ENCODE results near the gene CEND1.
A peak's percentile ranks its signal among the peaks of the same experiment; 100 is the strongest.

Gene CEND1

GRCh38 chr11:827146-827896 is 37.4 kb upstream of the CEND1 start:
- no peak for DNase-seq (ENCODE audit: low spot score)

- no peak for DNase-seq (ENCODE audit: low spot score)
Measured at GRCh38 chr11:826836-827145, 36.9 kb upstream of the CEND1 start.

DNA sequence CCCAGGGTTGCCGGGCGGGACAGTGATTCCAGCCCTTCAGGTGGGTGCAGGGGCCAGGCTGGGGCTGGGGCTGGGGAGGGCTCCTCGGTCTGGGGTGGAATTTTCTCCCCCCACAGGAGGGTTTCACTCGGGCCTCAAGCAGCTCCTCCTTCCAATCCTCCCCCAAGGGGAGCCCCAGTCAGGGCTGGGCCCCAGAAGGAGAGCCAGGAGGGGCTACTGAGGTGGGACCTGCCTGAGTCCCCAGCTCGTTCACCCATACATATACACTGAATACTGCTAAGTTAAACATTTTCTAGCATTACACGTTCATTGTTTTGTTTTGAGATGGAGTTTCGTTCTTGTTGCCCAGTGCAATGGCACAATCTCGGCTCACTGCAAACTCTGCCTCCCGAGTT is 36.3 kb upstream of the CEND1 start:
- no peak for DNase-seq (ENCODE audit: low spot score)

DNA sequence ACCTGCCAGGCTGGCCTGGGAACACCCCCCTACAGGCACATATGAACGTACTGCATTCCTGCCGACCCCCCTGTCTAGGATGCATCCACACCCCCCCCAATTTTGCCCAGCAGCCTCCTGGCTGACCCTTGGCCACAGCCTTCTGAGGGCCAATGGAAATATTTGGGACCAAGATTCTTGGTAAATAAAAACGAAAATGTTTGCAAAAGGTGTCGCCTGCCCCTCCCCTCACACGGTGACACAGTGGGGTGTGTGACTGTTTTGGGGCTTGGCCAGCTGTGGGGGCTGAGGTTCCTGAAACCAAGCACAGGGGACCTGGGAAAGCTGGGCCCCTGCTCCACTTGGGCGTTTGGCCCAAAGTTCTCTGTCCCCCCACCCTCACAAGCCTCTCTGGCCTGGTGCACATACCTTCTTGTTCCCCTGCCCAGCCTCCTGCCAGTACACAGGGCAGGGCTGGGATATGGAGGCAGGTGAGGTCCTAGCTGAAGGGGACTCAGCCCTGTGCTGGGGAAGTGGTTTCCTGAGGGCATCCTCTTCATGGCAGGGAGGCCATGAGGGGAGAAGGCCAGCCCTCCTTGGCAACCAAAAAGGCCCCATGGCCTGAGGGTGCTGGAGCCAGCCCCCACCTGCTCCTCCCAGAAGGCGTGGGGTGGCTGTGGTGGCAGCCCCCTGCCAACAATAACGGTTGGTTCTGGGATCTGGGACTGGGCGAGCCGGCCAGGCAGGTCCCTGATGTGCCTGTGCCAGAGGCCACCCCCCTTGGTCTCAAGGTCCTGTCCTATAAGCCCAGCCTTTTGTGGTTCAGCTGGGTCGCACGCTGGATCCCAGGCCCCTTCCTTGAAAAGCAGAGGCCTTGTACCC is 35.7 kb upstream of the CEND1 start:
- DNase-seq (ENCODE audit: low spot score), result no peak

GRCh38 chr11:824942-825341 is 35.1 kb upstream of the CEND1 start:
- no peak for DNase-seq (ENCODE audit: low spot score)

GRCh38 chr11:824292-824880 is 34.5 kb upstream of the CEND1 start:
- no peak for DNase-seq (ENCODE audit: low spot score)

DNA sequence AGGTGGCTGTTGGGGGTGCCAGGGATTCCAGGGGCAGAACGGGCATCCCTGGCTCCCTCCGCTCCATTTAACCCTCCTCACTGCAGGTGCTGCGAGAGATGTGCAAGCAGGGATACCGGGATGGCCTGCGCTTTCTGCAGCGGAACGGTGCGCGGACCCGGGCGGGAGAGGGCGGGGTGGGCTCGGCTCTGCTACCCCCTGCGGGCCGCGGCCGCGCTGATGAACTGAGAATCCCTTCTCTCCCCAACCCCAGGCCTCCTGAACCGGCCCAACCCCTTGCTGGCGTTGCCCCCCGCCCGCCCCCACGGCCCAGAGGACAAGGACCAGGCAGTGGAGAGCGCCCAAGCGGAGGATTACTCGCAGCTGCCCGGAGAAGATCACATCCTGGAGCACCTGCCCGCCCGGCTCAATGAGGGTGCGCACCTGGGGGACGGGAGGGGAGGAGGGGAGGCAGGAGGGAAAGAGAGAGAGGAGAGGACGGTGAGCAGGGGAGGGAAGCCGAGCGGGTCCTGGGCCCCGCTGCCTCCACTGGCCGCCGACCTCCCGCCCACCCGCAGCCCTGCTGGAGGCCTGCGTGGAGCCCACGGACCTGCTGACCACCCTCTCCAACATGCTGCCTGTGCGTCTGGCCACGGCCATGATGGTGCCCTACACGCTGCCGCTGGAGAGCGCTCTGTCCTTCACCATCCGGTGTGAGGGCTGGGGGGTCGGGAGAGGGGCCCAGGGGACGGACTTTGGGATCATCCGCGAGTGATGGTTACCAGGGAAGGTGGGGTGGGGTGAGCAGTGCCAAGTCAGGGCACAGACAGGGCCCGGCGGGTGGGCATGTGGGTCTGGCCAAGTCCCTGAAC is 33.8 kb upstream of the CEND1 start:
- no peak for DNase-seq (ENCODE audit: low spot score)

DNA sequence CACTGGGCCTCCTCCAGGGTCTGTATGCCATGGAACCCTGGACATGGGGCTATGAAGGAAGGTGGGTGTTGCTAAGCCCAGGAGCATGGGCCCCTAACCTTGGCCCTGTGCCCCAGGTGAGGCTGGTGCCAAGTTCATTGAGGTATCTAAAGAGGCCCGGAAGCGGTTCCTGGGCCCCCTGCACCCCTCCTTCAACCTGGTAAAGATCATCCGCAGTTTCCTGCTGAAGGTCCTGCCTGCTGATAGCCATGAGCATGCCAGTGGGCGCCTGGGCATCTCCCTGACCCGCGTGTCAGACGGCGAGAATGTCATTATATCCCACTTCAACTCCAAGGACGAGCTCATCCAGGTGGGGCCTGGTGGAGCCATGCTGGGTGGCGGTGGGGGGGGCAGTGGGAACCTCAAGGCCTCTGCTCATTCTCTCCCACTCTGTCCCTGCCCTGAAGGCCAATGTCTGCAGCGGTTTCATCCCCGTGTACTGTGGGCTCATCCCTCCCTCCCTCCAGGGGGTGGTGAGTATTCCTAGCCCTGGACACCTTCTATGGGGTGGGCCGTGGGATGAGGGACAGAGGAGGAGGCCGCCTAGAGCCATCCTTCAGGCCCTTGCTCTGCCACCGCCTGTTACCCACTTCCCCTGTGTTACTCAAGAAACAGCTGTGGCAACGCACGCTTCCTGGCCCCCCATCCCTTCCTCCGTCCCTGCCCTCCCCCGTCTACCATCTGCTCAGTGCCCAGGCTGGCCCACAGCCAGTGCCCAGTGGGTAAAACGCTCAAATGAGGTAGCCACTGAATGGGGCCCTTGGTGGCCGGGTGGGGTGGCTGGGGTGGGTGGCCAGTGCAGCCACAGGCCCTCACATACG is 31.9 kb upstream of the CEND1 start:
- DNase-seq (ENCODE audit: low spot score), result no peak

DNA sequence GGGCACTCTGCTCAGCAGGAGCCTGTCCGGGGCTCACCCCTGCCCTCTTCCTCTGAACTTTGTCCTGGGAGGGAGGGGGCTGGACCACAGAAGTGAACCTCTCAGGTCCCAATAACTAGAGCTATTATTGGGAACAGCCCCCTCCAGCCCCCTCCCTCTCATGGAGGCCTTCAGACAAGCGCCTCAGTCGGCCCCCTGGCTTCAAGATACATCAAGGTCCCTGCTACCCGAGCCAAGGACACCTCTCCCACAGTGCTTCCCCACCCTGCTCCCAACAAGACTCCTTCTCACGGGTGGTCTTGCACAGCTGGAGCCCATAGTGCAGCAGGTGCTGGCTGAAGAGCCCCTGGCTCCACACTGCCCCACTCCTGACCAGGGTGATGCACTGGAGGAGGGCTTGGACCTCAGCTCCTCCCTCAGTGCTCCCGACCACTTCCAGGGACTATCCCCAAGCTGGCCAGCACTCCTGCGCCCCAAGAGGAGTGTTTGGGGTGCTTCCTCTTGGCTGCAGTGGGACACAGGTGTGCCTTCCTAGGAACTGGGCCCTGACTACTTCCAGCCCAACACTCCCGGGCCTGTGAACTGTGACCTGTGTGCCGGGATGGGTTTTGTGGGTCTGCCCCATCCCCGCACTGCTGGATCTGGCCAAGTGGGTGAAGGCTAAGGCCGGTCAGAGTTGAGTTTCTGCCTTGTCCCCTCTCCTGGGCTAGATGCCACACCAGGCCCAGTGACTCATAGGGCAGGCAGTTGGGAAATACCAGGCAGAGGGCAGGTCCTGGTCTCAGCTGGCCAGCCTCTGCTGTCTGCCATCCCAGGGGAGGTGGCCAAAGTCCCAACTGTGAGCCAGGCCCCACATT is 31.0 kb upstream of the CEND1 start:
- no peak for DNase-seq (ENCODE audit: low spot score)

GRCh38 chr11:819943-820649 is 30.2 kb upstream of the CEND1 start:
- peak; percentile 91 for DNase-seq (ENCODE audit: low spot score)

DNA sequence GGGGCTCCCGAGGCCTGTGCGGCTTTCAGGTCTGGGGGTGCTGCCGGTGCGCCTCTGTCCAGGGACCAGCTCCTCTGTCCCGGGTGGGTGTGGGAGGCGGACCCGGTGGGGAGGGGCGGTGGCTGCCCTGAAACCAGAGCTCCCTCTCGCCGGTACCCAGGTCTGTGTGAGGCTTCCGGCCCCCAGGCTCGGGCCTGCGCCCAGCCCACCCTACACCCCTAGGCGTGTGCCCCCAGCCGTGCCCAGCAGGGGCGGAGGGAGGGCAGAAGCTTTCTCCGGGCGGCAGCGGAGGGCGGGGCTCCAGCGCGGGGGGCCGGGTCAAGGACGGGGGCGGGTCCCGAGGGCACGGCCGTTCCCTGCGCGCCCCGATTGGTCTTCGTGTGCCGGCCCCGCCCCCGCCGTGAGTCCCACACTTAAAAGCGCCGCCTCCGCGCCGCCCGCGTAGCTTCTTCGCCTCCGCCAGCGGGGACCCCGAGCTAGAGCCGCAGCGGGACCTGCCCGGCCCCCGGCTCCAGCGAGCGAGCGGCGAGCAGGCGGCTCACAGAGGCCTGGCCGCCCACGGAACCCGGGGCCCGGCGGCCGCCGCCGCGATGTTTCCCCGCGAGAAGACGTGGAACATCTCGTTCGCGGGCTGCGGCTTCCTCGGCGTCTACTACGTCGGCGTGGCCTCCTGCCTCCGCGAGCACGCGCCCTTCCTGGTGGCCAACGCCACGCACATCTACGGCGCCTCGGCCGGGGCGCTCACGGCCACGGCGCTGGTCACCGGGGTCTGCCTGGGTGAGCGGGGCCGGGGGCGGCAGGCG is 29.4 kb upstream of the CEND1 start:
- peak; percentile 95 for DNase-seq (ENCODE audit: low spot score)

GRCh38 chr11:818396-819128 is 28.7 kb upstream of the CEND1 start, which contains the start of gene PNPLA2:
Gene PNPLA2, plus strand, starts transcription at chr11:818914. Its CDS starts 805 bp downstream, at chr11:819719.
- no peak for DNase-seq (ENCODE audit: low spot score)

GRCh38 chr11:816433-816779 is 26.5 kb upstream of the CEND1 start:
- DNase-seq (ENCODE audit: low spot score), result no peak

- no peak for DNase-seq (ENCODE audit: low spot score)
Measured at GRCh38 chr11:815675-816432, 26.0 kb upstream of the CEND1 start.

DNA sequence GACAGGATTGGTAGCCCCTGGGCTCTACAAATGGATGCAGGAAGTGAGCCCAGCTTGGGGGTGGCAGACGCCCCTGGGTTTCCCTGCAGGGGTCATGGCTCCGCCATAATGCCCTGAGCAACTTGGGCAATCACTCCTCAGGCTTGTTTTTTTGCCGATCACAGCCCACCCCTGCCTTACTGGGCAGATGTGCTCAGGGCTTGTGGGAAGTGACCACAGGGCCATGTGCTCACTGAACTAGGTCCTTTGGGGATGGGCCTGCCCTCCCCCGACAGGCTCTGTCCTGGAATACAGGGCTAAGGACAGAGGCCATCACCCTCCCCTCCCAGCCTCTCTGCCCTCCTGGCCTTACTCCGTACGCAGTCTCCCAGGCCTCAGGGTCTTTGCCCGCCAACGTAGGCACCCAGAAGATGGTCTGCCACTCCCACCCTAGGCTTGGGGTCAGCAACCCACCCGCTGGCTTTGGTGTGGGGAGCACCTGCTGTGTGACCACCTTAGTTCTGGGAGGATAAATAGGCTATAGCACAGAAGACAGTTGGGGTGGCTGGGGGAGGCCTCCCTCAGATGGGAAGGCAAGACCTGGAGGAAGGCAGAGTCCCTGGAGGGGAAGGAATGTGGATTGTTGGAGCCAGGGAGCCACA is 23.7 kb upstream of the CEND1 start:
- no peak for DNase-seq (ENCODE audit: low spot score)

DNA sequence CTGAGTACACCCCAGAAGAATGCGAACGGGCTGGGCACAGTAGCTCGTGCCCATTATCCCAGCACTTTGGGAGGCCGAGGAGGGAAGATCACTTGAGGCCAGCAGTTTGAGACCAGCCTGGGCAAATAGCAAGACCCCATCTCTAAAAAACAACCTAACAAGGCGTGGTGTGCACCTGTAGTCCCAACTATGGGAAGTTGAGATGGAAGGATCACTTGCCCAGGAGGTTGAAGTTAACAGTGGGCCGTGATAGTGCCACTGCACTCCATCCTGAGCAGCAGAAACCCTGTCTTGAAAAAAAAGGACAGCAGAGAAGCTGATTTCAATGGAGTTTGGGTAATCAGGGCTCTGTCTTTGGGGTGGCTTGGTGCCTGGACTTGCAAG is 23.2 kb upstream of the CEND1 start:
- no peak for DNase-seq (ENCODE audit: low spot score)

GRCh38 chr11:812390-812789 is 22.5 kb upstream of the CEND1 start:
- no peak for DNase-seq (ENCODE audit: low spot score)

Measured in germinal center (tissue), 1 donor.